ENCODE data around the gene RBM4.

DNA sequence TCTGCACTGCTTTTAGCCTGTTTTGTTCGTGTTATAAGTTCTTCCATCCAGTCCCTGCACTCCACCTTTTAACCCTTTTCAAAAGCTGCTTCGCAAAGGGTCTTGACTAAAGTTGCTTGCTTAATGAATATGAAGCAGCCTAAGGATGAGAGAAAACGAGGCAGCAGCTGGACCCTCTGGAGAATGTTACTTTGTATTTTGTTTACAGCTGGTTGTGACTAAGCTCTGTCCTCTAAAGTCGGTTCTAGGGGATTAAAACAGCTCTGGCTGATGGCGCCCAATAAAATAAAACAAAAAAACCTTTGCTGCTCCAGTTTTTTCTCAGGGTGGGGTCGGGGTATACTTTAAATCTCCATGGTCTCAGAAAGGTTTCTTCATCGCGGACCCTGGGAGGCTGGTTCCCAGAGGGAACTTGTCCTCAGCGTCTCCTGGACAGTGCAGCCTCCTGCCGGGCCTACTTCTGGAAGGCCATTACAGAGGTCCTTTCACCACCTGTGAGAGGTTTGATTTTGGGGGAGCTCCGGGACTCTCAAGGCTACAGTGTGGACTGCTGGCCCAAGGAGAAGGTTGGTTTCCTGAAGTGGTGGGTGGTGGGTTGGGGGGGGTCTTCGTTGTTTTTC is 836 bp upstream of the RBM4 start:
- TF ChIP-seq EZH2 (IDR thresholded peaks at IDR 0.05; ENCODE audit: insufficient read depth, poor library complexity, severe bottlenecking) (no peak), EZH2phosphoT487 (IDR thresholded peaks at IDR 0.05; ENCODE audit: insufficient read depth, low read depth) (no peak)

All from GM23248 (cell line).